Measurements from ENCODE around the gene COL27A1.

Gene COL27A1

DNA sequence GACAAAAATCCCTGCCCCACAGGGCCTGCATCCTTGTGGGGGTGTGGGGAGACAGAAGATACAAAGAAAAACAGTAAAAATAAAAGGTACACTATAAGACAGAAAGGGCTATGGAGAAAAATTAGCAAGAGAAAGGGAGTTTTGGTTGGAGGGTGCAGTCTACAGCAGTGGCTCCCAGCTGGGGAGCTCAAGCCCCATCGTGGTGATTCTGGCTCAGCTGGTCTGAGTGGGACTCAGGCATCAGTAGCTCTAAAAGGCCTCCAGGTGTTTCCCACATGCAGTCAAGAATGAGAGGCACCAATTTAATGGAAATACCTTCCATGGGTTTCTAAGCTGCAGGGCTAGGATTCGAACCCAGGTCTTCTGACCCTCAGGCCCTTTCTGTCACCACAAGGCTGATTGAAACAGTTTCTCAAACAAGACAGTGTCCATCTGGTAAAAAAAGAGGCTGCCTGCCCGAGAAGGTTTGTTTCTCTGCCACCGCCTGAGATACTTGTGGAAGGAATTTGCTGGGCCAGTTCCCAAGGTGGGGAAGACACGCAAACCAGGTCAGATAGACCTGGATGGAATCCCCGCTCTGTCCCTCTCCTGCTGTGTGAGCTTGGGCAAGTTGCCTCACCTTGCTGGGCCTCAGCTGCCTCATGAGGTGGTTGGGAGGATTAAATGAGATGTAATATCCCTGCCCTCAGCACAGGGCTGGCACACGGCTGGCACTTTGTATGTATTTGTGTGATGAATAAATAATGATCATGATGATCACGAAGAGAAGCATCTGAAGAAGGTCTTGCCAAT, 43.1 kb downstream of the COL27A1 start:
- Histone ChIP-seq H3K9ac (ENCODE audit: low read length) (no peak overlapping the region), H3K4me1 (ENCODE audit: control insufficient read depth, low read depth, low read length) (no peaks in the 10 kb centered on the region), H3K36me3 (ENCODE audit: control insufficient read depth, low read depth, low read length) (no peaks in the 10 kb centered on the region), H3K4me3 (ENCODE audit: low read length) (no peak overlapping the region), H3K27me3 (ENCODE audit: control insufficient read depth, insufficient read depth, low read length) (no peaks in the 10 kb centered on the region), H3K9me3 (ENCODE audit: control insufficient read depth, low read depth, low read length) (no peaks in the 10 kb centered on the region), H3K27ac (ENCODE audit: low read length) (no peak overlapping the region)

DNA sequence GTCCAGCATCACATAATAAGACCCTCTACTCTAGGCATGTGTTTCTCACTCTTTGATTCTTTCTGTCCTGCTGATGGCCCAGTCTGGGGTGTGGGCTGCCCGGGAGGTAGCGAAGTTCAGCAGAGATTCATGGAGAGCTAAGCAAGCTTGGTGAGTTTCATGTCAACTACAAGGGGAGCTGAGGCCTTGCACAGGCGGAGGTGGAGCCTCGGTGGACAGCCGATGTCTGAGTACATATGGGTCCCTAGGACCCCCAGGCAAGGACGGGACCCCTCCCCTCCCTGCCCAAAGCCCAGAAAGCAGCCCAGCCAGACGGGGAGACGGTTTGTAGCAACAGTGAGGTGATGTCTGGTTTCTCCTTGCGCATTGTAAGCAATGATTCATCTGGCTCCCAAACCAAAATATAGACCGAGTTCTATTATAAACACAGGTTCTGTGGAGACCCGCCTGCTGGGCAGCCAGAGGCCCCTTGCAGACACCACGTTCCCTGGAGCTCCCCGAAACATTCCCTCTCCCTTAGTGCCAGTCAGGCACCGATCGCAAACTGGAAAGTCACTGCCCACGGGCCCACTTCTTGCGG, 45.5 kb downstream of the COL27A1 start:
- H3K27me3 ChIP-seq (ENCODE audit: control insufficient read depth, insufficient read depth, low read length) = no peaks in the 10 kb centered on the region
- no peak overlapping the region for H3K4me3 ChIP-seq (ENCODE audit: low read length)
- H3K36me3 ChIP-seq (ENCODE audit: control insufficient read depth, low read depth, low read length) = no peaks in the 10 kb centered on the region
- H3K9ac ChIP-seq (ENCODE audit: low read length) = no peak overlapping the region
- H3K27ac ChIP-seq (ENCODE audit: low read length) = no peak overlapping the region
- H3K9me3 ChIP-seq (ENCODE audit: control insufficient read depth, low read depth, low read length) = no peaks in the 10 kb centered on the region
- no peaks in the 10 kb centered on the region for H3K4me1 ChIP-seq (ENCODE audit: control insufficient read depth, low read depth, low read length)

DNA sequence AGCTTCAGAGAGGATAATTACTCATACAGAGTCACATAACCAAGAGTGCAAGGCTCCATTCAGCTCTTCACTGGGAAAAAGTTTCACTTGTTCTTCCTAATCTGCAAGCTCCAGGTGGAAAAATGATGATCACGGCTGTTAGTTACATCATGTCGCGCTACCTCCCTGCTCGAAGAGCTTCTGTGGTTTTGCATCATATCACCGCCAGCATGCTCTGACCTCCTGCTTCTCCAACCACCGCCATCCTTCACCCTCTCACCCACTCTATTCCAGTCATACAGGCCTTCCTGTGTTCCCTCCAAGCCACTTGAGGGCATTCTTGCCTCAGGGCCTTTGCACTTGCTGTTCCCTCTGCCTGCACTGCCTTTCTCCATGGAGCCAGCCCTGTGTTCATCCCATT, 47.1 kb downstream of the COL27A1 start:
- Histone ChIP-seq H3K27me3 (ENCODE audit: control insufficient read depth, insufficient read depth, low read length) (no peaks in the 10 kb centered on the region), H3K9ac (ENCODE audit: low read length) (no peak overlapping the region), H3K36me3 (ENCODE audit: control insufficient read depth, low read depth, low read length) (no peaks in the 10 kb centered on the region), H3K4me1 (ENCODE audit: control insufficient read depth, low read depth, low read length) (peaks cover 8% of the 10 kb centered on the region), H3K27ac (ENCODE audit: low read length) (no peak overlapping the region), H3K4me3 (ENCODE audit: low read length) (no peak overlapping the region), H3K9me3 (ENCODE audit: control insufficient read depth, low read depth, low read length) (no peaks in the 10 kb centered on the region)

DNA sequence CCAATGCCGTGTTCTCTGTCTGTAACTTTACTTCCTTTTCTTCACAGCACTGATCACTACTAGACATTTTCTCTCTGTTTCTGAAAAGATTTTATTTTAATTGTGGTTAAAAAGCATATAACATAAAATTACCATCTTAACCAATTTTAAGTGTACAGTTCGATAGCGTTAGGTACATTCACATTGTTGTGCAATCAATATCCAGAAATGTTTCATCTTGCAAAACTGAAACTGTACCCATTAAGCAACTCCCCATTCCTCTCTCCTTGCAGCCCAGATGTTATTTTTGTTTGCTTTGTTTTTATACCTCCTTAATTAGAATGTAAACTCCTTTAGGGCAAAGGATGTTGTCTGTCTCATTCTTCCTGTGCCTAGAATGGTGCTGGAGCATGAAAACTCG, 47.5 kb downstream of the COL27A1 start:
- H3K27ac ChIP-seq (ENCODE audit: low read length) = no peak overlapping the region
- no peaks in the 10 kb centered on the region for H3K27me3 ChIP-seq (ENCODE audit: control insufficient read depth, insufficient read depth, low read length)
- no peaks in the 10 kb centered on the region for H3K36me3 ChIP-seq (ENCODE audit: control insufficient read depth, low read depth, low read length)

DNA sequence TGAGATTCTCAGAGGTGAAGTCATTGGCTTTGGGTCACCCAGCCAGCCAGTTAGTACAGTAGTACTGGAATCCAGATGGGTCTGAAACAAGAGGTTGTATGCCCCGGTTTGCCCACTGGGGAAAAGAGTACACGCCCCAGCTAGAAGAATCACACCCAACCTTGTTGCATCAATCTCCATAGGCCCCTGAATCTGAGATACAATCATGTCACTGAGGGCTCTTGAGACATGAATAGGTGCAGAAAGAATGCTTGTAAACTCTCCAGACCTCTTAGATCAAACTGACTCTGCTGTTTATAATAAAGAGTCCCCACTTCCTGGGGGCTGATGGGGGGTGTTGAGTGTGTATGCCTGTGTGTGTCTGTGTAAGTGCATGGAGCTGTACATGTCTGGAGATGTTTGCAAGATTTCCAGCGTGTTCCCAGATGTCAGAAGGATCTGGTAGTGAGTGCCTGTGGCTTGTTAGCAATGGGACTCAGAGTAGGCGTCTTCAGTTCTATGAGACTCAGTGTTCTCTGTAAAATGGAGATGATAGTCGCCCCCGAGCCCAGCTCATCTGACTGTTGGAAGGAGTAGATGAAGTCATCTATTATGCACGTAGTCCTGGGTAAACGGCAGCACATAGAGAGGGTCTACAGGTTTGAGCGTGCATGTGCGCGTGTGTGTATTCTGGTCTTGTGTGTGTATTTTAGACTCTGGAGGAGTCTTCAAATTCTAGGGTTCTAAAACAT, 48.2 kb downstream of the COL27A1 start:
- H3K9ac ChIP-seq (ENCODE audit: low read length) = no peak overlapping the region

More for the DNA sequence above, 47.5 kb downstream of the COL27A1 start:
- no peaks in the 10 kb centered on the region for H3K9me3 ChIP-seq (ENCODE audit: control insufficient read depth, low read depth, low read length)
- no peak overlapping the region for H3K4me3 ChIP-seq (ENCODE audit: low read length)
- peaks cover 9% of the 10 kb centered on the region for H3K4me1 ChIP-seq (ENCODE audit: control insufficient read depth, low read depth, low read length)
- no peak overlapping the region for H3K9ac ChIP-seq (ENCODE audit: low read length)

DNA sequence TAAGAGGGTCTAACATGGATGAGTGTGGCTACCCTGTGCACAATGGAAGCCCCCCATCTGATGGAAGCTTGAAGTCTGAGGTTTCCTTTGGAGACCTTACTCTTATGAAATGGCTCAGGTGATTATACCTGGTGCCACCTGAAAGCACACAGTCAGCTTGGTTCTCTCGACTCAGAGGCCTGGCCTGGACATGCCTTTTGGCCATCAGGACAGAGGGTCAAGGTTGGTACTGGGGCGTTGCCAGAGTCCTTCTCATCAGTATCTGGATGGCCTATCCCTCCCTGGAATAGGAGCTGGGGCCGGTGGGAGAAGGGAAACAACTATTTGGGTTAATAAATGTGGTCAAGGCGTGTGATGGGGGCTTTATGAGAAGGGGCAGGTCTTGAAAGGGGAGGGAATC, 48.9 kb downstream of the COL27A1 start:
- H3K9me3 ChIP-seq (ENCODE audit: control insufficient read depth, low read depth, low read length) = no peaks in the 10 kb centered on the region
- no peak overlapping the region for H3K27ac ChIP-seq (ENCODE audit: low read length)
- peaks cover 9% of the 10 kb centered on the region for H3K4me1 ChIP-seq (ENCODE audit: control insufficient read depth, low read depth, low read length)
- H3K27me3 ChIP-seq (ENCODE audit: control insufficient read depth, insufficient read depth, low read length) = no peaks in the 10 kb centered on the region
- no peak overlapping the region for H3K4me3 ChIP-seq (ENCODE audit: low read length)
- H3K36me3 ChIP-seq (ENCODE audit: control insufficient read depth, low read depth, low read length) = no peaks in the 10 kb centered on the region
- H3K9ac ChIP-seq (ENCODE audit: low read length) = no peak overlapping the region

More for the DNA sequence above, 48.2 kb downstream of the COL27A1 start:
- peaks cover 9% of the 10 kb centered on the region for H3K4me1 ChIP-seq (ENCODE audit: control insufficient read depth, low read depth, low read length)
- H3K9me3 ChIP-seq (ENCODE audit: control insufficient read depth, low read depth, low read length) = no peaks in the 10 kb centered on the region
- H3K36me3 ChIP-seq (ENCODE audit: control insufficient read depth, low read depth, low read length) = no peaks in the 10 kb centered on the region
- no peaks in the 10 kb centered on the region for H3K27me3 ChIP-seq (ENCODE audit: control insufficient read depth, insufficient read depth, low read length)
- no peak overlapping the region for H3K27ac ChIP-seq (ENCODE audit: low read length)
- H3K4me3 ChIP-seq (ENCODE audit: low read length) = no peak overlapping the region

DNA sequence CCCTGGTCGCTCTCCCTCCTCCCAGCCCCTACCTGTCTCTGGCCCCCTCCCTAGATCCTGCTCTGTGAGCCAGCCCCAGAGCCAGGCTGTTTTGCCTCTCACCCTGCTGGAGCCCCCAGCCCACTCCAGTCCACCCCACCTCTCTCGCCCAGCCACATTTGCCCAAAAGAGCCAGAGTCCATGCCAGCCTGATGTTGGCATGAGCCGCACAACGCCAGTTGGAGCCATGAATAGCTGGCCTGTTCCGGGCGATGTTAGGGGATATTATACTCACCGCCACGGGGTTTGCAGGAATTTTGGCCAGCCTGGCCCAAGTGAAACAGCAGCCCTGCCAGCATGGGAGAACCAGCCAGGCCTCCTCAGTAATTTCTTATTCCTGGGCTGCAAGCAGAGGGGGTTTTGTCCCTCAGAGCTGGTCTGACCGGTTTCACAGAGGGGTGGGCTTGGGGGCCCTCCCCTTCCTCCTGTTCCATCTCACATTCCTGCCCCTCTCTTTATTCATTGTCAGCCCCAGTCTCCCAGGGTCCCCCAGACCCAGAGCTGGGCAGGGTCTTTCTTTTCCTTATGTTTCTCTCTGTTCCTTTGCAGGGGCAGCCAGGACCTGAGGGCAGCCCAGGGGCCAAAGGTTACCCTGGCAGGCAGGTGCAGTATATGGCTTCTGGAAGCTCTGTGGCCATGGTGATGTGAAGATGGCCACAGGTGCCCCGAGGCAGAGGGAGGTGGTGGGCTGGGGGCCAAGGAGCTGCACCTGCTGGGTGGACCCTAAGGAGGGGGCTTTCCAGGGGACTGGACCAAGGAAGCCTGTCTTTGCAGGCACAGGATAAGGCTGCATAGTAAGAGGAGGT, 50.1 kb downstream of the COL27A1 start:
- no peak overlapping the region for H3K9ac ChIP-seq (ENCODE audit: low read length)
- H3K27me3 ChIP-seq (ENCODE audit: control insufficient read depth, insufficient read depth, low read length) = no peaks in the 10 kb centered on the region
- H3K4me3 ChIP-seq (ENCODE audit: low read length) = no peak overlapping the region
- H3K36me3 ChIP-seq (ENCODE audit: control insufficient read depth, low read depth, low read length) = peaks cover 3% of the 10 kb centered on the region
- H3K4me1 ChIP-seq (ENCODE audit: control insufficient read depth, low read depth, low read length) = peaks cover 9% of the 10 kb centered on the region
- H3K9me3 ChIP-seq (ENCODE audit: control insufficient read depth, low read depth, low read length) = no peaks in the 10 kb centered on the region
- H3K27ac ChIP-seq (ENCODE audit: low read length) = no peak overlapping the region

DNA sequence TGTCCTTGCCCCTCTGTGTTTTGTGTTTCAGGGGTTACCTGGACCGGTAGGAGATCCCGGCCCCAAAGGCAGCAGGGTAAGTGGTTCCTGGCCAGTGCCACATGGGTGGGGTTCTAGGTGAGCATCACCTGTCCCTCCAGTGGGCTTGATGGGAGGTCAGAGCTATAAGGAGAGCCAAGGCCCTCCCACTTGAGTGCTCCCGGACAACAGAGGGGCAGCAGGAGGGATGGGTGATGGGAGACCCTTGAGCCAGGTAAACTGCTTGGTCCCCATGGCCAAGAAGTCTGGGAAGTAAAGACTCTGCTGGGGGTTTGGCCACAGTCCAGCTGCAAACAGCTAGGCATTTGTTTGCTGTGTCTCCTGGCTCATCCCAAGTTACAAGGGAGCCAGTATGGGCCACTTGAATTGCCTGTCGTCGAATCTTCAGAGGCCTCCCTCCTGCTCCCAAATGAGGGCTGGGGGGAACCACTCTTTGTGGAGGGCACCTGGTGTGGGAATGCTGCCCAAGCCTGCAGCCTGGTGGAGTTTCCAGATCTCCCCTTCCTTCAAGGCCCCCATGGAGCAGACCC, 51.0 kb downstream of the COL27A1 start:
- peaks cover 9% of the 10 kb centered on the region for H3K4me1 ChIP-seq (ENCODE audit: control insufficient read depth, low read depth, low read length)
- H3K27ac ChIP-seq (ENCODE audit: low read length) = no peak overlapping the region
- peaks cover 3% of the 10 kb centered on the region for H3K36me3 ChIP-seq (ENCODE audit: control insufficient read depth, low read depth, low read length)
- no peaks in the 10 kb centered on the region for H3K9me3 ChIP-seq (ENCODE audit: control insufficient read depth, low read depth, low read length)
- H3K4me3 ChIP-seq (ENCODE audit: low read length) = no peak overlapping the region
- no peaks in the 10 kb centered on the region for H3K27me3 ChIP-seq (ENCODE audit: control insufficient read depth, insufficient read depth, low read length)
- no peak overlapping the region for H3K9ac ChIP-seq (ENCODE audit: low read length)

DNA sequence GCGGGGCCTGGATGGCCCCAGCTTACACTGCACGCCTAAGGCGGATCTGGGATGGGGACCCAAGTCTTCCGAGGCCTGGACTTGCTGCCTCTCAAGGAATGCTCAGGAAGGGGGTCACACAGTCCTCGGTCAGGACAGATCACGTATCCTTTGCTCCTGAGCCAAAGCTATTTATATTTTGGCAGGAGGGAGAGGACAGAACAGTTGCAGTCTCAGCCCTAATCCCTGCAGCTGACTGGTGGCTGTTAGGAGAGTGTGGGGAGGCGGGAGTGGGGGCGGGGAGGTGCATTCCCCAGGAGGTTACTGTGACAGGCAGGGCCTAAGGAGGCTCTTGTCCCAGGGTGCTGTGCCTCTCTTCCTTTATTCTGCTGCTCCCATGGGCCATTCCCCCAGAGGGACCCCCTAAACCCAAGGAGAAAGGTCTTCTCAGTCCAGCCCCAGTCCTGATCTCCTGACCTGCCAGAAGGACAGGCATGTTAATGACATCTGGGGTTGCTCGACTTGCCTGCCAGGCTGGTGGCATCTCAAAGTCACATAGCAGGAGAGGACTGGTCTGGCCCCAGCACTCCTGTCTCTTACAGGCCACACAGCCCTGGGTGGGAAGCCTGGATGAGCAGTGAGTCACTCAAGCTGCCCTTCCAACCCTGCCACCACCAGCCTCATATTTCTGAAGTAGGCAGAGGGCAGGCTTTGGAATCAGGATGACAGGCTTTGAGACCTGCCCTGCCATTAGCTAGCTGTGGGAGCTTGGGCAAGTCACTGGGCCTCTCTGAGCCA, 51.9 kb downstream of the COL27A1 start:
- H3K9me3 ChIP-seq (ENCODE audit: control insufficient read depth, low read depth, low read length) = no peaks in the 10 kb centered on the region
- H3K4me3 ChIP-seq (ENCODE audit: low read length) = no peak overlapping the region
- H3K9ac ChIP-seq (ENCODE audit: low read length) = no peak overlapping the region
- H3K36me3 ChIP-seq (ENCODE audit: control insufficient read depth, low read depth, low read length) = peaks cover 3% of the 10 kb centered on the region
- H3K27me3 ChIP-seq (ENCODE audit: control insufficient read depth, insufficient read depth, low read length) = no peaks in the 10 kb centered on the region
- H3K27ac ChIP-seq (ENCODE audit: low read length) = no peak overlapping the region
- H3K4me1 ChIP-seq (ENCODE audit: control insufficient read depth, low read depth, low read length) = peaks cover 9% of the 10 kb centered on the region

DNA sequence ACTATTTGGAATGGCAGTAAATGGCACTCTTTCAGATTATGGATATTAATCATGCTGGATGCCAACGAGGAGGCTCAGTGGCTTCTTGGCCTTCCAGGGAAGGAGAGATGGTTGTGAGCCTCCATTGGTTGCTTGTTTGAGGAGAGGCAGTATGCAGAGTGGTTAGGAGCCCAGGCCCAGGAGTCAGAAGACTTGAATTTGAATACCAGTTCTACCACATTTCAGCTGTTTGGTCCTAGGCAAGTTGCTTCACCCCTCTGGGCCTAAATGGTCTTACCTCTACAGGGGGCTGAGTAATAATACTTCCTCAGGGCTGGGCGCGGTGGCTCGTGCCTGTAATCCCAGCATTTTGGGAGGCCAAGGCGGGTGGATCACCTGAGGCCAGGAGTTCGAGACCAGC, 52.5 kb downstream of the COL27A1 start:
- no peak overlapping the region for H3K27ac ChIP-seq (ENCODE audit: low read length)
- H3K36me3 ChIP-seq (ENCODE audit: control insufficient read depth, low read depth, low read length) = peaks cover 3% of the 10 kb centered on the region
- peaks cover 9% of the 10 kb centered on the region for H3K4me1 ChIP-seq (ENCODE audit: control insufficient read depth, low read depth, low read length)
- no peaks in the 10 kb centered on the region for H3K27me3 ChIP-seq (ENCODE audit: control insufficient read depth, insufficient read depth, low read length)
- no peak overlapping the region for H3K4me3 ChIP-seq (ENCODE audit: low read length)
- H3K9me3 ChIP-seq (ENCODE audit: control insufficient read depth, low read depth, low read length) = no peaks in the 10 kb centered on the region
- H3K9ac ChIP-seq (ENCODE audit: low read length) = no peak overlapping the region

All from iPS-18a (cell line).